Activated T-cell treated with anti-CD3 and anti-CD28 coated beads, Interleukin-2, amount 50 U/mL, for 72 hours (primary cell): Measurements from ENCODE around the gene NOD1. TPM values are rescaled to one million over a fixed set of nuclear protein-coding genes. Genes with fewer than 3 reads are reported as not detected.

Experiments used
- ATAC-seq, 2 donors: fragments of 150-1000 bp; cut with Tn5 transposase; replicated peaks in 1 of 2; 2 replicates each; pipeline ENCODE4 v1.10.0; 2021; ENCODE audit warnings: moderate library complexity in 2 of 2, mild to moderate bottlenecking in 1 of 2
- DNase-seq, 2 donors: peaks; one replicate each; pipeline ENCODE4 v3.0.0; 2021 to 2022; ENCODE audit warnings: mixed read lengths in 1 of 2
- H3K27ac Mint-ChIP-seq: one replicate; pipeline ENCODE4 v1.8.0; 2022; ENCODE audit warnings: mild to moderate bottlenecking, moderate library complexity, mixed read lengths
- H3K27me3 Mint-ChIP-seq: one replicate; pipeline ENCODE4 v1.8.0; 2022; ENCODE audit warnings: low read depth, mixed read lengths
- H3K36me3 Mint-ChIP-seq, 2 donors: one replicate each; pipeline ENCODE4 v1.8.0; 2022; ENCODE audit warnings: mixed read lengths in 2 of 2, mild to moderate bottlenecking in 1 of 2; ENCODE audit not compliant: insufficient read depth in 2 of 2
- H3K4me1 Mint-ChIP-seq: one replicate; pipeline ENCODE4 v1.8.0; 2022; ENCODE audit warnings: low read depth, mixed read lengths
- H3K4me3 Mint-ChIP-seq, 2 donors: one replicate each; pipeline ENCODE4 v1.8.0; 2022; ENCODE audit warnings: mild to moderate bottlenecking in 2 of 2, mixed read lengths in 2 of 2, moderate library complexity in 2 of 2
- H3K9me3 Mint-ChIP-seq, 2 donors: one replicate each; pipeline ENCODE4 v1.8.0; 2022; ENCODE audit warnings: mixed read lengths in 2 of 2
- total RNA-seq, 2 donors: library from RNA; stranded (reverse); gene quantifications; one replicate each; pipeline ENCODE4 v1.2.3, GENCODE V29; 2022

Gene NOD1
- total RNA-seq, 2 donors from 2014 or later, result 16.0 to 17.8 TPM

- ATAC-seq (no peak), DNase-seq (no peak)
- Mint-ChIP-seq H3K4me1 (peaks cover 22% of the 10 kb centered on the region), H3K27ac (no peak overlapping the region), H3K36me3 (peaks cover 0 to 2% of the 10 kb centered on the region in 2 donors), H3K9me3 (no peaks in the 10 kb centered on the region), H3K4me3 (no peak overlapping the region), H3K27me3 (no peaks in the 10 kb centered on the region)
Measured at GRCh38 chr7:30462179-30462578, 16.4 kb downstream of the NOD1 start.

GRCh38 chr7:30460246-30460633 is 18.3 kb downstream of the NOD1 start:
- H3K27ac Mint-ChIP-seq, result no peak overlapping the region
- H3K27me3 Mint-ChIP-seq, result no peaks in the 10 kb centered on the region
- H3K4me3 Mint-ChIP-seq, result no peak overlapping the region
- H3K36me3 Mint-ChIP-seq, result peaks cover 0 to 2% of the 10 kb centered on the region in 2 donors
- DNase-seq (no peak), ATAC-seq (no peak)
- H3K4me1 Mint-ChIP-seq, result peaks cover 11% of the 10 kb centered on the region
- no peaks in the 10 kb centered on the region for H3K9me3 Mint-ChIP-seq

DNA sequence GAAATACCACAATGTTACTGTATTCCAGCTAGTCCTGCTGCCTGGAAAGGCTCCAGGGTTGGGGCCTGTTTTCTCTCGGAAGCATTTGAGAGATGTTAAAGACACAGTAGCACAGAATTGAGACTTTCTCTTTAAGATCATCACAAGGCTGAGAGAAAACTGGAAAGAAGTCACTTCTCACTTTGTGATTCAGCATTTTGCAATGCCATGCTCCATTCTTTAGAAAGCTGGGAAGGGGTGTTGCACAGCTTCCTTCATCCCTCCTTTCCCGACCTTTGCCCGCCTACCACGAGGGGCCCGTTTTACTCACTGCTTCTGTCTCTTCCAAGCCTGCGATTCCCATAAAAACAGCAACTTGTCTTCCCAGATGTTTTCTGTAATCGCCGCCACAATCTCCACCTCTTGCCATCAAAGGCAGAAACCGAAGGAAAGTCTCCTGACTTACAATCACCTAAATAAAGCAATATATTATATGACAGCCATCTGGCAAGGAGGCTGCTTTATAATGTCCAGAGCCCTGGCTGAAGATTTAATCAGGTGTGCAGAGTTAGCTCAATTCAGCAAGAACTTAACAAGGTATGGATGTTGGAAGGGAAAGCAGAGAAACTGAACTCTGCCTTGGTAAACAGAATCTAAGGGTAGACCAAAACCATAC is 18.9 kb downstream of the NOD1 start:
- peaks cover 0 to 2% of the 10 kb centered on the region in 2 donors for H3K36me3 Mint-ChIP-seq
- H3K27me3 Mint-ChIP-seq, result no peaks in the 10 kb centered on the region
- DNase-seq (no peak), ATAC-seq (no peak)
- no peaks in the 10 kb centered on the region for H3K9me3 Mint-ChIP-seq
- H3K4me3 Mint-ChIP-seq, result no peak overlapping the region
- peaks cover 6% of the 10 kb centered on the region for H3K4me1 Mint-ChIP-seq
- H3K27ac Mint-ChIP-seq, result no peak overlapping the region

DNA sequence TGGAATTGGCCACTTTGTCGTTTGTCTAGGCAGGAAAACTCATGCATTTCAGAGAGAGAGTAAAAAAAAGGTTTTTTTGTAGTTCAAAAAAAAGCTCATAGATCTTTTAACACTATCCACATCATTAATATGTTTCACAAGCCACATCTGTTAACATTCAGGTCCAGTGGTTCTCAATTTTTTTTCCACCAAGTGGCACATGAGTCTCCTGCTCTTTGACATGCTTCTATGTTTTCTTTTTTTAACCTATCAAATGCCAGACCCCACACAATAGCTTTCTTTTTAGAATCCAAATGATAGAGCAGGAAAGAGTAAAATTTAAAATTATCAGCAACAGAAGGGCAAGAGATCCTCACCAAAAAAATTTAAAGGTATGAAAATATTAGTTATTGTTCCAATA is 20.3 kb downstream of the NOD1 start:
- Mint-ChIP-seq H3K27ac (no peak overlapping the region), H3K27me3 (no peaks in the 10 kb centered on the region), H3K4me1 (no peaks in the 10 kb centered on the region), H3K4me3 (no peak overlapping the region), H3K36me3 (peaks cover 0 to 2% of the 10 kb centered on the region in 2 donors), H3K9me3 (no peaks in the 10 kb centered on the region)
- ATAC-seq (no peak), DNase-seq (no peak)

GRCh38 chr7:30453921-30454320 is 24.7 kb downstream of the NOD1 start:
- no peak overlapping the region for H3K27ac Mint-ChIP-seq
- DNase-seq, result no peak
- no peaks in the 10 kb centered on the region for H3K4me1 Mint-ChIP-seq
- no peak overlapping the region for H3K4me3 Mint-ChIP-seq
- H3K9me3 Mint-ChIP-seq, result no peaks in the 10 kb centered on the region
- H3K36me3 Mint-ChIP-seq, result peaks cover 0 to 3% of the 10 kb centered on the region in 2 donors
- no peak for ATAC-seq
- no peaks in the 10 kb centered on the region for H3K27me3 Mint-ChIP-seq

DNA sequence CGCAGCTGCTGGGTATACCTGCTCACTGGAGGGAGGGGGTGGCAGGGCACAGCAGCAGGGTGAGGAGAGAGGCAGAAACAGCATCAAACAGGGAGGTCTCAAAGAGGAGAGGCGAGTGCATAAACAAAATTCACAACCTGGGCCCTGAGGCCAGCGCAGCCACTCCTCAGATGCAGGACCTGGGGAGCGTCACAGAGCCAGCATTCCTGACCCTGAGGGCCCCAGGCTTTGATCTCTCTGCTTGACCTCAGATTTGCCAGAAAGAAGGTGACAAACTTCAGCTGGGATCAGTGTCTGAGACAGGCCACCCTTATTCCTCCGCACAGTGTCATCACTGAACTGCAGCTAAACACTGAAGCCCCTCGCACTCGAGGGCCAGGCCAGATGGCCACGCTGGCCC is 25.6 kb downstream of the NOD1 start:
- no peaks in the 10 kb centered on the region for H3K27me3 Mint-ChIP-seq
- ATAC-seq (no peak), DNase-seq (no peak)
- H3K4me1 Mint-ChIP-seq, result no peaks in the 10 kb centered on the region
- H3K9me3 Mint-ChIP-seq, result no peaks in the 10 kb centered on the region
- no peak overlapping the region for H3K27ac Mint-ChIP-seq
- H3K4me3 Mint-ChIP-seq, result no peak overlapping the region
- peaks cover 0 to 3% of the 10 kb centered on the region in 2 donors for H3K36me3 Mint-ChIP-seq

GRCh38 chr7:30452280-30452930 is 26.2 kb downstream of the NOD1 start:
- H3K36me3 Mint-ChIP-seq, result peaks cover 0 to 3% of the 10 kb centered on the region in 2 donors
- no peaks in the 10 kb centered on the region for H3K4me1 Mint-ChIP-seq
- ATAC-seq, result no peak
- H3K4me3 Mint-ChIP-seq, result no peak overlapping the region
- no peak for DNase-seq
- H3K9me3 Mint-ChIP-seq, result no peaks in the 10 kb centered on the region
- H3K27me3 Mint-ChIP-seq, result no peaks in the 10 kb centered on the region
- H3K27ac Mint-ChIP-seq, result no peak overlapping the region

DNA sequence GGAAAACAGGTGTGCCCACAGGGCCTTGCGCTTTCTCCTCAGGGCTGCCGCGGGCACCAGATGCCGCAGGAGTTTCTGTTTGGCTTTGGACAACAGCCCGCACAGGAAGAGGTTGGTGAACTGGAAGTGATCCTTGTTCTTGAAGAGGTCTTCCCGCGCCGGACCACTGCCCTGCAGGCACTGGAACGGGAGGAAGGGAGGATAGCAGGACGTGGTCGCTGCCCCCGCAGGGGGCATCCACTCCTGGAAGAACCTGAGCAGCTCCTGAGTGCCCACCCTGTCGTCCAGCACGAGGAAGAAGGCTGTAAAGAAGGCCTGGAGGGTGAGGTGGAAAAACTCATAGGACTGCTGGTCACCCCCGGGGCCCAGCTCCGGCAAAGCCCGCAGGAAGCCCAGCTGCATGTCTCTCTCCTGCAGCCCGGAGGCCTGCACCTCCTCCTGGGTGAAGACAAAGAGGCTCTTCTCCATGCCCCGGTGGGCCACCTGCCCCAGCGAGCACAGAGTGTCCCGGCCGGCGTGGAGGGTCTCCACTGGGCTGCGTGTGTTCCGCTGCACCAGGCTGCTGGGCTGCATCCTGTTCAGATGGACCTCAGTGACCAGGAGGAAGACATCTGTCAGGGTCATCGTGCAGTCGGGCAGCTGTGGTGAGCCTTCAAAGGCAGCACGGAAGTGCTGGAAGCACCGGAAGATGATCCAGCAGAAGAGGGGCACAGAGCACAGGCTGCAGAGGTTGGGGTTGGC is 26.9 kb downstream of the NOD1 start:
- Mint-ChIP-seq H3K4me1 (no peaks in the 10 kb centered on the region), H3K27me3 (no peaks in the 10 kb centered on the region), H3K36me3 (peaks cover 0 to 3% of the 10 kb centered on the region in 2 donors), H3K4me3 (no peak overlapping the region), H3K9me3 (no peaks in the 10 kb centered on the region), H3K27ac (no peak overlapping the region)
- ATAC-seq (no peak), DNase-seq (no peak)

- peaks cover 3% of the 10 kb centered on the region for H3K4me1 Mint-ChIP-seq
- H3K36me3 Mint-ChIP-seq, result peaks cover 0 to 5% of the 10 kb centered on the region in 2 donors
- H3K27me3 Mint-ChIP-seq, result no peaks in the 10 kb centered on the region
- H3K4me3 Mint-ChIP-seq, result no peak overlapping the region
- ATAC-seq (no peak), DNase-seq (no peak)
- no peaks in the 10 kb centered on the region for H3K9me3 Mint-ChIP-seq
- H3K27ac Mint-ChIP-seq, result no peak overlapping the region
Measured at GRCh38 chr7:30450983-30451497, 27.5 kb downstream of the NOD1 start.

DNA sequence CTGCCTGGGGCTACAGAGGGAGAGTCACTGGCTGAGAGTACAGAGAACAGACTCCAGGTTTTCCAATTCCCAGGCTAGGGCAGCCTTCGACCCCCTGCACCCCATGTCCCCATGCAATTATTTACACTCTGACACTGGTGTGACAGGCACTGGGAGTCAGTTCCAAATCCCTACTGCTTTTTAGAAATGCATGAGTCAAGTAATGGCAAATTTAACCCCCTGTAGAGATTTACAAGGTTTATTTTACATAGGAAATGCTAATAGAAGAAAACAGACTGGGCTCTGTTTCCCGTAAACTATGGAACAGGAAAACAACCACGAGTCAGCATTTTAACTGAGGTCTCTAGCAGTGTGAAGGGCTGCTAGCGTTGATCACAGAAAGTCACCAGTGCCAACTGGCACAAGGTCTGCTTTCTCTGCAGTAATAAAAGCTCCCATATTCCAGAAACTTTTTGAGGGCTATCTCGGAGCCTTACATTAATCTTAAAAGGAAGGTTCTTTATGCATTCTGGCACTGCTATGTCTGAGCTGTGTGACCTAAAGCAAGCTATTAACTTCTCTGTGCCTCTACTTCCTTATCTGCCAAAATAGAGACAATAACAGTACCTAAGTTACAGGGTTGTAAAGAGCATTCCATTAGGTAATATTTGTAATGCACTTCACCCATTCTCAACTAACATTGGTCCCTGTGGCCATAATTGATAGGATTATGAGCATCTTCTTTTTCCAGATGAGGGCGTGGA is 28.2 kb downstream of the NOD1 start:
- no peak overlapping the region for H3K4me3 Mint-ChIP-seq
- H3K36me3 Mint-ChIP-seq, result peaks cover 0 to 6% of the 10 kb centered on the region in 2 donors
- ATAC-seq, result no peak

GRCh38 chr7:30448461-30449189 is 30.0 kb downstream of the NOD1 start:
- H3K4me3 Mint-ChIP-seq, result no peak overlapping the region
- H3K27ac Mint-ChIP-seq, result no peak overlapping the region
- no peak for ATAC-seq
- peaks cover 7% of the 10 kb centered on the region for H3K4me1 Mint-ChIP-seq
- H3K36me3 Mint-ChIP-seq, result peaks cover 0 to 6% of the 10 kb centered on the region in 2 donors
- no peaks in the 10 kb centered on the region for H3K27me3 Mint-ChIP-seq
- H3K9me3 Mint-ChIP-seq, result no peaks in the 10 kb centered on the region
- DNase-seq, result no peak

More for the DNA sequence above, 28.2 kb downstream of the NOD1 start:
- no peak for DNase-seq
- no peaks in the 10 kb centered on the region for H3K27me3 Mint-ChIP-seq
- H3K27ac Mint-ChIP-seq, result no peak overlapping the region
- H3K4me1 Mint-ChIP-seq, result peaks cover 7% of the 10 kb centered on the region
- H3K9me3 Mint-ChIP-seq, result no peaks in the 10 kb centered on the region

DNA sequence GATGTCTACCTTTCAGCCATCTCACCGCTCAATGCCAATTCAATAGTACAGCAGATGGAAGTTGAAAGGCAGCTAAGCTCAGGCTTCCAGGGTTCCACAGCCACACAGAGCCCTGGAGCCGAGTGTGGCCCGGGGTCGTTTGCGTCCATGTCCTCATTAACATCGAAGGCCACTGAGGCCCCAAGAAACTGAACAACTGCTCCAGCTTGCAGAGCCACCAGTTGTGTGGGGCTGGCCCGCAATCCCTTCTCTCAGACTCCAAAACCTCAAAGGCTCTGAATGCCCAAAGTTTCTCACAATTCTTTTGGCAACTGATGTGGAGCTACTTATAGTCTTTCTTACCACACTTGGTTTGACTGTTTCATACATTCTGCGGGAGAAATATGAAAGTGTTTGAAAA is 31.1 kb downstream of the NOD1 start:
- no peaks in the 10 kb centered on the region for H3K27me3 Mint-ChIP-seq
- H3K4me1 Mint-ChIP-seq, result peaks cover 7% of the 10 kb centered on the region
- H3K9me3 Mint-ChIP-seq, result no peaks in the 10 kb centered on the region
- peaks cover 0 to 6% of the 10 kb centered on the region in 2 donors for H3K36me3 Mint-ChIP-seq
- no peak for ATAC-seq
- no peak overlapping the region for H3K27ac Mint-ChIP-seq
- no peak for DNase-seq
- H3K4me3 Mint-ChIP-seq, result no peak overlapping the region
